Transverse colon (tissue), 4 donors: ENCODE measurements around the gene LETM1. TPM values are rescaled to one million over a fixed set of nuclear protein-coding genes. Genes with fewer than 3 reads are reported as not detected.
A peak's percentile ranks its signal among the peaks of the same experiment; 100 is the strongest.

Experiments
- DNase-seq: peaks from one replicate; pipeline ENCODE4 v3.0.0-alpha.2; 2019
- H3K27ac ChIP-seq, 4 donors: fragments of 200-600 bp; sonication (generic); 2 replicates each; pipeline ENCODE4 v1.5.1; 2016 to 2018; ENCODE audit warnings: inconsistent platforms in 4 of 4
- H3K27me3 ChIP-seq: fragments of 200-600 bp; sonication (generic); 2 replicates; pipeline ENCODE4 v1.5.1; 2017; ENCODE audit warnings: inconsistent platforms
- H3K36me3 ChIP-seq, 4 donors: fragments of 200-600 bp; sonication (generic); 2 replicates each; pipeline ENCODE4 v1.5.1; 2017 to 2019; ENCODE audit warnings: inconsistent platforms in 4 of 4
- H3K4me1 ChIP-seq, 4 donors: fragments of 200-600 bp; sonication (generic); 2 replicates each; pipeline ENCODE4 v1.5.1; 2017 to 2020; ENCODE audit warnings: inconsistent platforms in 4 of 4
- H3K4me3 ChIP-seq, 4 donors: fragments of 200-600 bp; sonication (generic); 1 replicate in 1 of 4; 2 replicates in 3 of 4; pipeline versions ENCODE4 v1.5.1 to v1.6.1; 2017 to 2019; ENCODE audit warnings: inconsistent platforms in 4 of 4
- H3K9me3 ChIP-seq, 2 donors: fragments of 200-600 bp; sonication (generic); 2 replicates each; pipeline ENCODE4 v1.5.1; 2017 to 2019; ENCODE audit warnings: inconsistent platforms in 2 of 2
- EP300 ChIP-seq: sonication (generic); formaldehyde crosslinking; IDR thresholded peaks from one replicate; pipeline ENCODE4 v1.6.1; 2017; ENCODE audit warnings: antibody characterized with exemption, low read depth
- POLR2A ChIP-seq: fragments of 450-650 bp; IDR thresholded peaks from one replicate; pipeline ENCODE4 v1.6.1; 2016; ENCODE audit warnings: antibody characterized with exemption, mild to moderate bottlenecking, moderate library complexity
- POLR2AphosphoS5 ChIP-seq, 3 donors: sonication (generic); formaldehyde crosslinking; IDR thresholded peaks; one replicate each; pipeline ENCODE4 v1.6.1; 2016; ENCODE audit warnings: antibody characterized with exemption in 3 of 3
- WGBS, 2 donors: methylation state at CpG; one replicate each; pipeline ENCODE4 v1.1.5; 2018; ENCODE audit warnings: low coverage in 1 of 2; 5-methylcytosine and 5-hydroxymethylcytosine counted together
- in situ Hi-C, 4 donors: fragments of 200-750 bp; cut with MboI; loops; one replicate each; pipeline versions ENCODE4 v1.15.0 to v1.15.1; 2017; ENCODE audit warnings: low sequenced_read_pairs in 3 of 4, low pct_ligation_motif_present in 1 of 4, low pct_unique_long_range_greater_than_20kb in 1 of 4
- intact Hi-C: fragments of 100-400 bp; cut with DNase I; formaldehyde crosslinking; loops from one replicate; pipeline ENCODE4 v1.15.1; 2023; ENCODE audit warnings: low total_unique reads
- total RNA-seq, 4 donors: library from RNA; depleted of rRNA; stranded (reverse); fragments of >200 nt; gene quantifications; one replicate each; pipeline ENCODE4 v1.1.0, GENCODE V29; 2016
- TF ChIP-seq, protein P1 (sequence below), 5 experiments: fragments of 200-600 bp in 3 of 5; fragments of 450-650 bp in 2 of 5; sonication (generic) in 3 of 5; IDR thresholded peaks; 1 replicate in 2 of 5; 2 replicates in 3 of 5; pipeline ENCODE4 v1.5.1; 2016 to 2017; ENCODE audit warnings: antibody characterized with exemption in 5 of 5, inconsistent platforms in 3 of 5, mild to moderate bottlenecking in 2 of 5, moderate library complexity in 1 of 5

Gene LETM1
- total RNA-seq, 4 donors from 2014 or later, result 173 to 469 (median 243) TPM

DNA sequence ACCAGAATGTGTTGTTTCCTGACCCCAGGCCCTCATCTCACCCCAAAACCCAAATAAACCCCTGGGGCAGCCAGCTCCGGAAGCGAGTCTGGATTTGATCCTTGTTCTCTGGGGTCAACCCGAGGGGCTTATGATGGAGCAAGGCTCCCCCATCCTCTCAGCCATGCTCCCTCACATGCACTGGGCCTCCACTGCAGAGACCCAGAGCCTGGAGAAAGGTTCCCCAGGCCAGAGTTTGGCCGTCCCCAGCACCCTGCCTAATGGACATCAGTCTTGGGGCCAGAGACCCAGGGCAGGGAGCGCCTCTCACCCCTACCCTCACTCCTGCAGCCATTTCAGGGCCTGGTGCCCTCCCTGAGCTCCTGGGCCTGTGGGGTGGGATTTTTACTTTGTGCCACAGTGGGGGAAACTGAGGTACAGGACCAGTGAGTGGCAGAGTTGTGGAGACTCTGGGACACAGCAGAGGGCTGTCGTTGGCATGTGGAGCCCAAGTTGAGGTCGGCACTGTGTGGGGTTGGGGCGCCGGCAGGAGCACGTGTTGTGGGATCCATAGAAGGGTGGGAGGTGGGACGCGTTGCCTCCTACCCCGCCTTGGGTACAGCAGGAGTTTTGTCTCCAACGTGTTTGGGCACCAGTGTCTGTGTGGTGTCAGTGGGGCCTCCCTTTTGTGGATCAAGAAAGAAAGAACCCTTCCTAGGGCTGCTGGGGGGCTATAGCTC, 59.3 kb downstream of the LETM1 start:
- peaks cover 17 to 45% (median 35%) of the 10 kb centered on the region in 4 donors for H3K4me1 ChIP-seq

DNA sequence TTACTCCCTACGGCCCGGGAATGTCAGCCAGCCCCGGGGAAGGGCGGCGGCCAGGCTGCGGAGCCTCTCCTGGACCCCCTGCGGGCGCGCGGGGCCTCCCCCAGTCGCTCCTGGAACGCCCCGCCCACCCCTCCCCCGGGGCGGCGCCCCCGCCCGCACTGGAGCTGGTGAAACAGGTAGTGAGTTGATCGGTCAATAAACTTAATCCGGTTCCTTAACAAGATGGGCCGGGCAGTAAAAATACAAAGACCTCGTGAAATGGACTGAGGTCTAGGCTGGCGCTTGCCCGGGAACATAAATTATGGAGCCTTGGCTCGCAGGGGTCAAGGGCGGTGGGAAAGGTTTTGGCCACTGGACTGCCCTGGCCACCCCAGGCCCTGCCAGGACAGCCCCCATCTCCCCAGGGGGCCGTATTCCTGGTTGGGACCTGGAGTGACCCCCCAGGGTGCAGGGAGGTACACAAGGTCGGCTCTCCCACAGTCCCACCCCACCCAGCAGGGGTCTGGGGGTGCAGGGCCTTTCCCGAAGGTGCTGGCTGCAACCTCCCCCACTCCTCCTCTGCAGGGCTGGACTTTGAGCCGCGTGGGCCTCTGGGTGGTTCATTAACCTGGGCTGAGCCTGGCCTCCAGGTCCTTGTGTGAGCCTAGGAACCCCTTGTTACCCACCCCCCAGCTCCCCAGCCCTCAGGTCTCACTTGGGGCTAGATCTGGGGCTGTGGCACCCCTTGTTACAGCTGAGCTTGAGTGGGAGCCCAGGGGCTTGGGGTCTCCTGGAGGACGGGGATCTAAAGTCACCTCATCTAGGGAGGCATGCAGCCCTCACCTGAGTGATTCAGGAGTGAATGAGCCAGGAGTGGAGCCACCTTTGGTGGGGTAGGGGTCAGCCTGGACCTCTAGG, 60.4 kb downstream of the LETM1 start:
- Histone ChIP-seq H3K27ac (peak overlapping the region; percentile 64 to 87 (median 79)), H3K4me1 (peaks cover 17 to 45% (median 35%) of the 10 kb centered on the region in 4 donors), H3K27me3 (peaks cover 51% of the 10 kb centered on the region), H3K9me3 (no peaks in the 10 kb centered on the region), H3K36me3 (no peaks in the 10 kb centered on the region), H3K4me3 (peak overlapping the region; percentile 33 to 71 (median 66))
- intact Hi-C loops (no loop called here), in situ Hi-C loops (no loop called here)
- 13% methylated on average over 28 of the region's 32 CpGs; no CpG with 5 or more reads in 1 of the 2 donors for WGBS, 2 donors
- TF ChIP-seq POLR2AphosphoS5 (IDR thresholded peaks at IDR 0.05), result no peak
- TF ChIP-seq, protein P1, sequence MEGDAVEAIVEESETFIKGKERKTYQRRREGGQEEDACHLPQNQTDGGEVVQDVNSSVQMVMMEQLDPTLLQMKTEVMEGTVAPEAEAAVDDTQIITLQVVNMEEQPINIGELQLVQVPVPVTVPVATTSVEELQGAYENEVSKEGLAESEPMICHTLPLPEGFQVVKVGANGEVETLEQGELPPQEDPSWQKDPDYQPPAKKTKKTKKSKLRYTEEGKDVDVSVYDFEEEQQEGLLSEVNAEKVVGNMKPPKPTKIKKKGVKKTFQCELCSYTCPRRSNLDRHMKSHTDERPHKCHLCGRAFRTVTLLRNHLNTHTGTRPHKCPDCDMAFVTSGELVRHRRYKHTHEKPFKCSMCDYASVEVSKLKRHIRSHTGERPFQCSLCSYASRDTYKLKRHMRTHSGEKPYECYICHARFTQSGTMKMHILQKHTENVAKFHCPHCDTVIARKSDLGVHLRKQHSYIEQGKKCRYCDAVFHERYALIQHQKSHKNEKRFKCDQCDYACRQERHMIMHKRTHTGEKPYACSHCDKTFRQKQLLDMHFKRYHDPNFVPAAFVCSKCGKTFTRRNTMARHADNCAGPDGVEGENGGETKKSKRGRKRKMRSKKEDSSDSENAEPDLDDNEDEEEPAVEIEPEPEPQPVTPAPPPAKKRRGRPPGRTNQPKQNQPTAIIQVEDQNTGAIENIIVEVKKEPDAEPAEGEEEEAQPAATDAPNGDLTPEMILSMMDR (IDR thresholded peaks at IDR 0.05), result no peak
- no peak for TF ChIP-seq POLR2A
- TF ChIP-seq EP300, result no peak
- peak; percentile 77 for DNase-seq

More for the DNA sequence above, 59.3 kb downstream of the LETM1 start:
- Histone ChIP-seq H3K4me3 (no peak overlapping the region), H3K36me3 (no peaks in the 10 kb centered on the region), H3K27ac (peak overlapping the region; percentile 64 to 87 (median 79)), H3K27me3 (peaks cover 51% of the 10 kb centered on the region), H3K9me3 (no peaks in the 10 kb centered on the region)
- 80 to 89% methylated on average over 2 to 14 of the region's 14 CpGs for WGBS, 2 donors
- TF ChIP-seq POLR2A (no peak), POLR2AphosphoS5 (IDR thresholded peaks at IDR 0.05) (no peak), EP300 (no peak)
- TF ChIP-seq, protein P1 (IDR thresholded peaks at IDR 0.05), result no peak
- in situ Hi-C loops (no loop called here), intact Hi-C loops (no loop called here)
- no peak for DNase-seq

DNA sequence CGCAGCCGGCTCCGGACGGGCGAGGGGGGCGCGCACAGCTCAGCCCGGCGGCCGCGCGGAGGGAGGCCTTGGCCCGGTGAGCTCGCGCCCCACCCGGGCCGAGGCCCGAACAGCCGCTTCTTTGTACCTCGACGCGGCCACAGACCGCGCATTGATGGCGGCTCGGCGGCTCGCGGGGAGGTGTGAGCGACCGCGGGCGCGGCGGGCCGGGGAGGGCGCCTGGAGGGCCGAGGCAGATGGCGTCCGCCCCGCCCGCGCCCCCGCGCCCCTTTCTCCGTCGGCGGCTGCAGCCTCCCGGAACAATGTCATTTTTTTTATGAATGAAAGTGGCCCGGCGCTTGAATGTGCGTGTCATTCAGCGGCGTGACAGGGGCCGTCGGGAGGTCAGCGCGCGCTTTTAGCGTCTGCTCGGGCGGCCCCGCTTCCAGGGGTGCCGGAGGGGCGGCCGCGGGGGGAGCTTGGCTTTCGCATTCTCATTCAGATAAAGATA, 61.1 kb downstream of the LETM1 start:
- intact Hi-C loops, result no loop called here
- in situ Hi-C loops, result no loop called here
- Histone ChIP-seq H3K4me1 (peaks cover 17 to 45% (median 35%) of the 10 kb centered on the region in 4 donors), H3K4me3 (peak overlapping the region; percentile 33 to 71 (median 66)), H3K27me3 (peaks cover 51% of the 10 kb centered on the region), H3K27ac (peak overlapping the region; percentile 64 to 87 (median 79)), H3K36me3 (no peaks in the 10 kb centered on the region), H3K9me3 (no peaks in the 10 kb centered on the region)
- no peak for TF ChIP-seq EP300
- 2% methylated on average over 48 of the region's 68 CpGs; no CpG with 5 or more reads in 1 of the 2 donors for WGBS, 2 donors
- DNase-seq, result no peak

DNA sequence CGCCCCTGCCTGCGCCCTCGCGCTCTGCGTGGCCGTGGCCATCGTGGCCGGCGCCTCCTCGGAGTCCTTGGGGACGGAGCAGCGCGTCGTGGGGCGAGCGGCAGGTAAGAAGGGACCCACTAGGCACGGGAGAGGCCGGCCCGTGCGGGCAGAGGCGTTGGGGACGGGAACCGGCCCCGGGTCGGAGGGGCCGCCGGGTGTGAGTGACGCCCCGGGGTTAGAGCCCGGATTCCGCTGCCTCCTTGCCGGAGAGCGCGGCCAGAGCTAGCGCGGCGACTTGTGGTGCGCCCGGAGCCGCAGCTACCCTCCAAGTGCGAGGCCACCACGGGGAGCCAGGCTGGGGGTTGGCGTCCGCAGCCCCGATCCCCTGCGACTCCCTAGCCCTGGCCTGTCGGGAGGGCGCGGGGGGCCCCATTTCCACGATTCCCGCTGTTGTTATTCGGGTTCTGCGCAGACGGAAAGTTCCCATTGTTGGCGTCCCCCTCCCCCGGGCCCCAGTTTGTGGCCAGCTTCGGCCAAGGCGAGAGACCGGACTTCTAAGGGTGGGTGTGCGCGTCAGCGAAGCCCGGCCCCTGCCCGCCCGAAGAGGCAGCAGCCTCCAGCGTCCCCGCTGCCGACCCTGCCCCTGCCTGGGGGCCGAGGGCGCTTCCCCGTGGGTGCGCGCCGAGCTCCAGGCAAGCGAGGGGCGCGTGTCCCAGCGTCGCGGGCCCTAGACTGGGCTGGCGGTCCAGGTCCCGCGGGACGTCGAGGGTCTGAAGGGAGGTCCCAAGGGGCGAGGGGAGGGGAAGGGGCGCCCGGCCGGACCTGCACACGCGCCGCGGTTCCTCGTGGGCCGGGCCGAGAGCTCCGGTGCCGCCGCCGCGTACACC, 61.8 kb downstream of the LETM1 start:
- WGBS, 2 donors, result 1% methylated on average over 78 of the region's 101 CpGs; no CpG with 5 or more reads in 1 of the 2 donors
- H3K27me3 ChIP-seq, result peaks cover 51% of the 10 kb centered on the region
- H3K36me3 ChIP-seq, result no peaks in the 10 kb centered on the region
- intact Hi-C loops (no loop called here), in situ Hi-C loops (no loop called here)
- no peak for DNase-seq
- H3K9me3 ChIP-seq, result no peaks in the 10 kb centered on the region
- H3K4me1 ChIP-seq, result peaks cover 17 to 38% (median 33%) of the 10 kb centered on the region in 4 donors
- peak overlapping the region; percentile 64 to 87 (median 79) for H3K27ac ChIP-seq
- peak overlapping the region; percentile 6 to 71 (median 66) for H3K4me3 ChIP-seq
- no peak for TF ChIP-seq EP300
- TF ChIP-seq POLR2A, result no peak
- no peak for TF ChIP-seq POLR2AphosphoS5 (IDR thresholded peaks at IDR 0.05)
- TF ChIP-seq, protein P1 (IDR thresholded peaks at IDR 0.05), result no peak
